ENCODE measurements around the gene OR10K2.

The OR10K2 gene

DNA sequence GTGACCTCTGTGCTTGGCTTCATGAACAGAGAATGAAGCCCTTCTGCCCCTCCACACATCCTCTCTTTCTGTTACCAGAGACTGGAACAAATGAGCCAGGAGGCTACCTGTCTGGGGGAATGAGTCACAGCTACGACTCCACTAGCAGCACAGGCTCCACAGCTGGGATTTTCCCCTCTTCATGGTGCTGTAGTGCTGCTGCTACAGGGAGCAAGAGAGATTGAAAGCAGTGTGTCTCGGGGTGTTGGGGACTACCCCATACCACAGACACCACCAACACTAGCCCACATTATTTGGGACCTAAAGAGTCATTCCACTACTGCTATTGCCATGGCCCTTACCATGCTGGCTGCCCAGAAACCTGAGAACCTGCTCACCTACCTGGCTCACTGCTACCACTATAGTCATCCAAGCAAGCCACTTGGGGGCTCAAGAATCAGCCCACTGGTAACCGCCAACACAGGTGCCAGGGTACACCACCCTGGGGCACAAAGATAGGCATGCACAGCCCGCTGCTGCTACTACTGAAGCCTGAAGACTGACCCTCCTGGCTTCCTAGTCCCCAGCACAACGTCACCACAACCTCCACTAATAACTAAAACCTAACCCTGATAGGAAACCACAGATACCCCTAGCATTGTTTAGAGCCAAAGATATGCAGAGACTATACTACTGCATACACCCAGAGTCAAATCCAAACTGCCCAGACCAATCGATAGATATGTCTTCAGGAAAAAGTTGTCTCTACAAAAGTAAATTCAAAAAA, 54.7 kb downstream of the OR10K2 start:
- DNase-seq (ENCODE audit: low read depth), result peak; percentile 35

All from activated T-cell treated with anti-CD3 and anti-CD28 coated beads for 48 hours (primary cell).